ENCODE measurements around the gene FGF12.

The FGF12 gene

GRCh38 chr3:192445770-192446644, 281.3 kb downstream of the FGF12 start:
- Histone ChIP-seq H3K27ac (no peak overlapping the region), H3K9ac (no peak overlapping the region), H3K27me3 (ENCODE audit: control insufficient read depth, insufficient read depth, low read length) (no peaks in the 10 kb centered on the region), H3K4me1 (no peaks in the 10 kb centered on the region), H3K4me2 (ENCODE audit: low read length) (no peak overlapping the region), H2AFZ (no peak overlapping the region), H3K9me3 (ENCODE audit: control insufficient read depth, low read length) (no peaks in the 10 kb centered on the region), H3K36me3 (ENCODE audit: control insufficient read depth, insufficient read depth, low read length) (no peaks in the 10 kb centered on the region), H3K79me2 (no peaks in the 10 kb centered on the region), H3K4me3 (ENCODE audit: low read depth, low read length) (no peak overlapping the region)
- TF ChIP-seq, protein P1, sequence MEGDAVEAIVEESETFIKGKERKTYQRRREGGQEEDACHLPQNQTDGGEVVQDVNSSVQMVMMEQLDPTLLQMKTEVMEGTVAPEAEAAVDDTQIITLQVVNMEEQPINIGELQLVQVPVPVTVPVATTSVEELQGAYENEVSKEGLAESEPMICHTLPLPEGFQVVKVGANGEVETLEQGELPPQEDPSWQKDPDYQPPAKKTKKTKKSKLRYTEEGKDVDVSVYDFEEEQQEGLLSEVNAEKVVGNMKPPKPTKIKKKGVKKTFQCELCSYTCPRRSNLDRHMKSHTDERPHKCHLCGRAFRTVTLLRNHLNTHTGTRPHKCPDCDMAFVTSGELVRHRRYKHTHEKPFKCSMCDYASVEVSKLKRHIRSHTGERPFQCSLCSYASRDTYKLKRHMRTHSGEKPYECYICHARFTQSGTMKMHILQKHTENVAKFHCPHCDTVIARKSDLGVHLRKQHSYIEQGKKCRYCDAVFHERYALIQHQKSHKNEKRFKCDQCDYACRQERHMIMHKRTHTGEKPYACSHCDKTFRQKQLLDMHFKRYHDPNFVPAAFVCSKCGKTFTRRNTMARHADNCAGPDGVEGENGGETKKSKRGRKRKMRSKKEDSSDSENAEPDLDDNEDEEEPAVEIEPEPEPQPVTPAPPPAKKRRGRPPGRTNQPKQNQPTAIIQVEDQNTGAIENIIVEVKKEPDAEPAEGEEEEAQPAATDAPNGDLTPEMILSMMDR (IDR thresholded peaks at IDR 0.05): no peak

DNA sequence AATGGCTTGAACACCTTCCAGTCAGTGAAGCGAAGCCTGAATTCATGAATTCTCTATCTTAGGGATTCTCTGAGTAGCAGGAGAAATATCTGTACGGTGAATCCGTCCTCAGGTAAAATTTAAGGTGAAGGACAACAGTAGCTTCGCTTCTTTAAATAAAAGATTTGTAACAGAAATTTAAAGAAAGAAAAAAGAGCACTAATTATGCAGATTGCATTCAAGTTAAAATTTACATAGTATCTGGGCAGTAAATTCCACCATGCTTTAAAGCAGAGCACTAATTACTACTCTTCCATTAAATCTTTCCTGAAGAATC, 282.6 kb downstream of the FGF12 start:
- Histone ChIP-seq H3K4me1 (no peaks in the 10 kb centered on the region), H3K27ac (no peak overlapping the region), H3K4me2 (ENCODE audit: low read length) (no peak overlapping the region), H3K36me3 (ENCODE audit: control insufficient read depth, insufficient read depth, low read length) (no peaks in the 10 kb centered on the region), H3K27me3 (ENCODE audit: control insufficient read depth, insufficient read depth, low read length) (no peaks in the 10 kb centered on the region), H3K79me2 (no peaks in the 10 kb centered on the region), H3K9me3 (ENCODE audit: control insufficient read depth, low read length) (no peaks in the 10 kb centered on the region), H3K9ac (no peak overlapping the region), H2AFZ (peak overlapping the region; percentile 40), H3K4me3 (ENCODE audit: low read depth, low read length) (no peak overlapping the region)
- TF ChIP-seq, protein P1 (IDR thresholded peaks at IDR 0.05): no peak

- H3K79me2 ChIP-seq: no peaks in the 10 kb centered on the region
- H3K36me3 ChIP-seq (ENCODE audit: control insufficient read depth, insufficient read depth, low read length): no peaks in the 10 kb centered on the region
- peak overlapping the region; percentile 40 for H2AFZ ChIP-seq
- no peak overlapping the region for H3K4me2 ChIP-seq (ENCODE audit: low read length)
- no peaks in the 10 kb centered on the region for H3K9me3 ChIP-seq (ENCODE audit: control insufficient read depth, low read length)
- H3K4me3 ChIP-seq (ENCODE audit: low read depth, low read length): no peak overlapping the region
- H3K27me3 ChIP-seq (ENCODE audit: control insufficient read depth, insufficient read depth, low read length): no peaks in the 10 kb centered on the region
- no peak overlapping the region for H3K9ac ChIP-seq
- no peak overlapping the region for H3K27ac ChIP-seq
- TF ChIP-seq, protein P1 (IDR thresholded peaks at IDR 0.05): peak; percentile 96
- H3K4me1 ChIP-seq: no peaks in the 10 kb centered on the region
Observed at GRCh38 chr3:192444096-192444790, 283.1 kb downstream of the FGF12 start.

DNA sequence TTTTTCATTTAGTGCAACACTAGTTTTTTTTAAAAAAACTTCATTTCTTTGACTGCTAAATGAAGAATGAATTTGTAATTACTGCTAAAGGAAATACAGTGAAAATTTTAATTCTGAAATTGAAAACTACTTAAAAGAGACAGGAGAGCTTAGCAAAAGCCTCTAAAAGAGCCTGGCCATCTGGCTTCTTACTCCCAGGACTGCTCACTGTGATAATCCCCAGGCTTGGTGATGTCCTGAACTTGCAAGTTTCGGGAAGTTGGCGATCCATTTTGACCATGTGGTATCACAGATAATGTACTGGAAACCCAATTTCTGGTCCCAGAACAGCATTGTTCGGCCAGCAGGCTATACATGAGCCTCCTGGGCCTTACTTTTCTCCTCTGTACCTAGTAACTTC, 292.1 kb downstream of the FGF12 start:
- H3K4me1 ChIP-seq: no peaks in the 10 kb centered on the region
- no peaks in the 10 kb centered on the region for H3K9me3 ChIP-seq (ENCODE audit: control insufficient read depth, low read length)
- H3K9ac ChIP-seq: no peak overlapping the region
- no peak overlapping the region for H2AFZ ChIP-seq
- TF ChIP-seq, protein P1 (IDR thresholded peaks at IDR 0.05): no peak
- H3K36me3 ChIP-seq (ENCODE audit: control insufficient read depth, insufficient read depth, low read length): no peaks in the 10 kb centered on the region
- H3K4me2 ChIP-seq (ENCODE audit: low read length): no peak overlapping the region
- no peak overlapping the region for H3K4me3 ChIP-seq (ENCODE audit: low read depth, low read length)
- H3K27me3 ChIP-seq (ENCODE audit: control insufficient read depth, insufficient read depth, low read length): no peaks in the 10 kb centered on the region
- H3K27ac ChIP-seq: no peak overlapping the region
- no peaks in the 10 kb centered on the region for H3K79me2 ChIP-seq

All from parathyroid adenoma (tissue), 2 donors.